Stimulated activated CD4-positive, alpha-beta T cell treated with anti-CD3 and anti-CD28 coated beads, Interleukin-1b, Interleukin-23, amount 100 ng/mL, for 1 hour (primary cell): ENCODE measurements around the gene TBC1D12.
"Not testable (repeated sequence)": the region's sequence is repeated elsewhere in the genome, so short reads cannot be mapped to it uniquely, and the experiment has no call there.

Experiments used
- DNase-seq, 2 donors: peaks; one replicate each; pipeline ENCODE4 v3.0.0-alpha.2; 2020; ENCODE audit warnings: low read depth in 2 of 2

The TBC1D12 gene

GRCh38 chr10:94456942-94457341 lies 54.6 kb downstream of the TBC1D12 start:
- no peak for DNase-seq

GRCh38 chr10:94459385-94459784 lies 57.0 kb downstream of the TBC1D12 start:
- DNase-seq = no peak

GRCh38 chr10:94461503-94461902 lies 59.2 kb downstream of the TBC1D12 start:
- no peak for DNase-seq

GRCh38 chr10:94462130-94462529 lies 59.8 kb downstream of the TBC1D12 start:
- no peak for DNase-seq

GRCh38 chr10:94465684-94466083 lies 63.3 kb downstream of the TBC1D12 start:
- no peak for DNase-seq

GRCh38 chr10:94481410-94481809 lies 79.1 kb downstream of the TBC1D12 start:
- DNase-seq = no peak

- DNase-seq = no peak
Observed at GRCh38 chr10:94483970-94484369, 81.6 kb downstream of the TBC1D12 start.

GRCh38 chr10:94485094-94485493 lies 82.8 kb downstream of the TBC1D12 start:
- no peak for DNase-seq

- no peak for DNase-seq
Observed at GRCh38 chr10:94487575-94487974, 85.2 kb downstream of the TBC1D12 start.

GRCh38 chr10:94489107-94489506 lies 86.8 kb downstream of the TBC1D12 start:
- DNase-seq = no peak

GRCh38 chr10:94489976-94490788 lies 87.8 kb downstream of the TBC1D12 start:
- DNase-seq = no peak

GRCh38 chr10:94490789-94491039 lies 88.4 kb downstream of the TBC1D12 start:
- DNase-seq = no peak

GRCh38 chr10:94493463-94493862 lies 91.1 kb downstream of the TBC1D12 start:
- DNase-seq = no peak

GRCh38 chr10:94496010-94496409 lies 93.7 kb downstream of the TBC1D12 start:
- no peak for DNase-seq

- no peak for DNase-seq
Observed at GRCh38 chr10:94496646-94497045, 94.3 kb downstream of the TBC1D12 start.

- no peak for DNase-seq
Observed at GRCh38 chr10:94500063-94500462, 97.7 kb downstream of the TBC1D12 start.

GRCh38 chr10:94521276-94522250 lies 119.2 kb downstream of the TBC1D12 start:
- DNase-seq = no peak

GRCh38 chr10:94524146-94524545 lies 121.8 kb downstream of the TBC1D12 start:
- no peak for DNase-seq

- DNase-seq = no peak
Observed at GRCh38 chr10:94524711-94525110, 122.4 kb downstream of the TBC1D12 start.

- not testable (repeated sequence) for DNase-seq
Observed at GRCh38 chr10:94531550-94531949, 129.2 kb downstream of the TBC1D12 start.

- no peak for DNase-seq
Observed at GRCh38 chr10:94533027-94533426, 130.7 kb downstream of the TBC1D12 start.

GRCh38 chr10:94542282-94542681 lies 139.9 kb downstream of the TBC1D12 start:
- DNase-seq = not testable (repeated sequence)
